HCT116 (cell line): ENCODE data around the gene CCDC112. TPM values are rescaled to one million over a fixed set of nuclear protein-coding genes. Genes with fewer than 3 reads are reported as not detected.

Experiments used
- ATAC-seq: fragments of 200-7000 bp; cut with Tn5 transposase; 2 replicates; pipeline ENCODE4 v1.9.1; 2020; ENCODE audit warnings: mild to moderate bottlenecking, moderate library complexity
- BruUV-seq: library from RNA; stranded (reverse); fragments of 400-500 nt; replicated peaks from 2 replicates; lab custom pipeline; 2021; lab: Mats Ljungman, UMichigan
- CTCF ChIA-PET: fragments of 300-600 bp; sonication (Branson Sonifier 250); formaldehyde crosslinking; loops from one replicate; lab custom pipeline; 2021; ENCODE audit warnings: antibody characterized with exemption; lab: Charles Lee
- POLR2A ChIA-PET: fragments of 300-600, 350-600 bp; sonication (Branson Sonifier 250); formaldehyde crosslinking; loops from one replicate; lab custom pipeline; 2021; ENCODE audit warnings: antibody characterized with exemption; lab: Charles Lee
- RAD21 ChIA-PET, 2 experiments: fragments of 300-600 bp; sonication (Branson Sonifier 250); formaldehyde crosslinking; loops; one replicate each; lab custom pipeline; 2023; ENCODE audit warnings: low total read pairs in 2 of 2; ENCODE audit not compliant: uncharacterized antibody in 2 of 2, unreplicated experiment in 2 of 2, low non-redundant PET in 1 of 2; lab: Charles Lee
- DNase-seq: peaks from one replicate; pipeline ENCODE4 v3.0.0-alpha.2; 2010; ENCODE audit warnings: low read depth, low spot score
- H2AFZ ChIP-seq: fragments of 200-600 bp; shearing (Covaris generic), sonication (generic); 2 replicates; pipeline ENCODE4 v1.6.1; 2017; ENCODE audit warnings: low read depth, mixed run types, mixed read lengths, antibody characterized with exemption, low read length; ENCODE audit not compliant: poor library complexity, severe bottlenecking
- H3K27ac ChIP-seq: 2 replicates; pipeline ENCODE4 v1.5.1; 2012; ENCODE audit warnings: low read depth, low read length
- H3K27me3 ChIP-seq: fragments of 200-600 bp; sonication (generic); 2 replicates; pipeline ENCODE4 v1.6.1; 2016; ENCODE audit warnings: mixed run types, low read length, mixed read lengths; ENCODE audit not compliant: insufficient read depth
- H3K36me3 ChIP-seq, 2 experiments: fragments of 200-500 bp in 1 of 2; fragments of 200-600 bp in 1 of 2; sonication (Bioruptor generic) in 1 of 2; sonication (generic) in 1 of 2; 2 replicates each; pipeline versions ENCODE4 v1.5.1 to v1.6.1; 2014 to 2016; ENCODE audit warnings: low read length in 2 of 2, inconsistent platforms in 1 of 2, mixed read lengths in 1 of 2, mixed run types in 1 of 2; ENCODE audit not compliant: insufficient read depth in 2 of 2, control insufficient read depth in 1 of 2
- H3K4me1 ChIP-seq, 2 experiments: fragments of 200-600 bp in 1 of 2; sonication (generic) in 1 of 2; 2 replicates each; pipeline versions ENCODE4 v1.5.1 to v1.6.1; 2012 to 2017; ENCODE audit warnings: low read length in 2 of 2, inconsistent platforms in 1 of 2, mild to moderate bottlenecking in 1 of 2, mixed read lengths in 1 of 2, mixed run types in 1 of 2, moderate library complexity in 1 of 2; ENCODE audit not compliant: insufficient read depth in 2 of 2, control insufficient read depth in 1 of 2
- H3K4me2 ChIP-seq: fragments of 200-600 bp; sonication (generic); 2 replicates; pipeline ENCODE4 v1.6.1; 2017; ENCODE audit warnings: mixed run types, low read length, mixed read lengths
- H3K4me3 ChIP-seq, 2 experiments: fragments of 200-600 bp in 1 of 2; sonication (generic) in 1 of 2; replicated peaks in 1 of 2; 2 replicates each; pipeline ENCODE4 v1.5.1; 2011 to 2016; ENCODE audit warnings: low read length in 2 of 2, control low read depth in 1 of 2, low read depth in 1 of 2, mild to moderate bottlenecking in 1 of 2, mixed read lengths in 1 of 2, mixed run types in 1 of 2
- H3K79me2 ChIP-seq: fragments of 200-600 bp; sonication (generic); 2 replicates; pipeline ENCODE4 v1.6.1; 2017; ENCODE audit warnings: mild to moderate bottlenecking, mixed run types, low read length, moderate library complexity, mixed read lengths; ENCODE audit not compliant: insufficient read depth
- H3K9ac ChIP-seq: fragments of 200-600 bp; sonication (generic); 2 replicates; pipeline ENCODE4 v1.6.1; 2016; ENCODE audit warnings: low read length, mixed read lengths
- H3K9me2 ChIP-seq: fragments of 200-600 bp; sonication (generic), shearing (Covaris generic); 2 replicates; pipeline ENCODE4 v1.6.1; 2017; ENCODE audit warnings: mixed run types, mild to moderate bottlenecking, moderate library complexity; ENCODE audit not compliant: insufficient read depth
- H3K9me3 ChIP-seq, 2 experiments: fragments of 200-500 bp in 1 of 2; fragments of 200-600 bp in 1 of 2; sonication (Bioruptor generic) in 1 of 2; sonication (generic) in 1 of 2; 2 replicates each; pipeline ENCODE4 v1.6.1; 2014 to 2017; ENCODE audit warnings: low read length in 2 of 2, mixed read lengths in 2 of 2, inconsistent platforms in 1 of 2, low read depth in 1 of 2, mild to moderate bottlenecking in 1 of 2, mixed run types in 1 of 2, moderate library complexity in 1 of 2; ENCODE audit not compliant: control insufficient read depth in 1 of 2, insufficient read depth in 1 of 2
- H4K20me1 ChIP-seq: fragments of 200-600 bp; sonication (generic), shearing (Covaris generic); 2 replicates; pipeline ENCODE4 v1.6.1; 2017; ENCODE audit warnings: mixed run types, mild to moderate bottlenecking, moderate library complexity; ENCODE audit not compliant: insufficient read depth
- ATF3 ChIP-seq: IDR thresholded peaks from 2 replicates; pipeline ENCODE4 v1.6.1; 2012
- CBX3 ChIP-seq: IDR thresholded peaks from 2 replicates; pipeline ENCODE4 v1.6.1; 2012; ENCODE audit warnings: low read depth
- CEBPB ChIP-seq: IDR thresholded peaks from 2 replicates; pipeline ENCODE4 v1.6.1; 2012; ENCODE audit warnings: low read depth
- CTCF ChIP-seq, 3 experiments: fragments of 200-600 bp in 1 of 3; sonication (generic) in 1 of 3; IDR thresholded peaks in 2 of 3; conservative IDR thresholded peaks in 1 of 3; 2 replicates each; pipeline ENCODE4 v1.5.1; 2012 to 2017; ENCODE audit warnings: low read depth in 2 of 3, low read length in 2 of 3, antibody characterized with exemption in 1 of 3, borderline replicate concordance in 1 of 3, control low read depth in 1 of 3, mild to moderate bottlenecking in 1 of 3, mixed read lengths in 1 of 3, mixed run types in 1 of 3, moderate library complexity in 1 of 3; ENCODE audit not compliant: insufficient read depth in 1 of 3
- ELF1 ChIP-seq: IDR thresholded peaks from 2 replicates; pipeline ENCODE4 v1.6.1; 2012; ENCODE audit warnings: low read depth, borderline replicate concordance
- EZH2 ChIP-seq: fragments of 200-600 bp; sonication (generic); IDR thresholded peaks from 2 replicates; pipeline ENCODE4 v1.6.1; 2017; ENCODE audit warnings: antibody characterized with exemption, mixed run types
- EZH2phosphoT487 ChIP-seq: fragments of 200-600 bp; IDR thresholded peaks from 2 replicates; pipeline ENCODE4 v1.6.1; 2018; ENCODE audit warnings: antibody characterized with exemption, borderline replicate concordance
- FOSL1 ChIP-seq: IDR thresholded peaks from 2 replicates; pipeline ENCODE4 v1.6.1; 2012; ENCODE audit warnings: low read depth
- JUND ChIP-seq: IDR thresholded peaks from 2 replicates; pipeline ENCODE4 v1.6.1; 2012
- POLR2A ChIP-seq: IDR thresholded peaks from 2 replicates; pipeline ENCODE4 v1.7.0; 2011; ENCODE audit warnings: borderline replicate concordance; ENCODE audit not compliant: insufficient read depth, insufficient read length; ENCODE audit errors: extremely low read depth
- RAD21 ChIP-seq: IDR thresholded peaks from 2 replicates; pipeline ENCODE4 v1.6.1; 2012; ENCODE audit warnings: low read depth, mild to moderate bottlenecking
- SIN3A ChIP-seq: IDR thresholded peaks from 2 replicates; pipeline ENCODE4 v1.6.1; 2012; ENCODE audit warnings: low read depth
- SRF ChIP-seq: IDR thresholded peaks from 2 replicates; pipeline ENCODE4 v1.6.1; 2012; ENCODE audit warnings: low read depth
- TCF7L2 ChIP-seq: IDR thresholded peaks from 2 replicates; pipeline ENCODE4 v1.7.0; 2011; ENCODE audit warnings: borderline replicate concordance, inconsistent platforms; ENCODE audit not compliant: insufficient read depth, insufficient read length; ENCODE audit errors: extremely low read depth
- ZBTB33 ChIP-seq: IDR thresholded peaks from 2 replicates; pipeline ENCODE4 v1.6.1; 2011; ENCODE audit warnings: mild to moderate bottlenecking, low read length, moderate library complexity; ENCODE audit not compliant: insufficient replicate concordance; ENCODE audit errors: extremely low read depth
- ZFX ChIP-seq: fragments of 450-650 bp; IDR thresholded peaks from 2 replicates; pipeline ENCODE4 v1.6.1; 2017
- ZNF274 ChIP-seq: fragments of 200-500 bp; sonication (Bioruptor generic); IDR thresholded peaks from 2 replicates; pipeline ENCODE4 v1.6.1; 2014; ENCODE audit warnings: mild to moderate bottlenecking, low read depth, low read length, inconsistent platforms
- intact Hi-C: fragments of 100-400 bp; cut with micrococcal nuclease; formaldehyde crosslinking; loops from 2 replicates; pipeline ENCODE4 v1.10.0; 2022
- total RNA-seq: library from RNA; stranded (reverse); gene quantifications from one replicate; pipeline ENCODE4 v1.2.1, GENCODE V29; 2021; ENCODE audit not compliant: unreplicated experiment
- TF ChIP-seq, protein P1 (sequence below): IDR thresholded peaks from 2 replicates; pipeline ENCODE4 v1.6.1; 2012
- TF ChIP-seq, protein P2 (sequence below): IDR thresholded peaks from 2 replicates; pipeline ENCODE4 v1.6.1; 2012; ENCODE audit warnings: low read depth

Gene CCDC112
- total RNA-seq, 1 experiment from 2014 or later: 13.7 TPM

GRCh38 chr5:115336201-115336720 lies 39.8 kb upstream of the CCDC112 start (continued):
- no peak for TF ChIP-seq ZFX
- no peak for TF ChIP-seq POLR2A
- no peak for TF ChIP-seq ATF3
- no peak for TF ChIP-seq ELF1
- TF ChIP-seq RAD21: no peak
- TF ChIP-seq SIN3A: no peak
- TF ChIP-seq EZH2: no peak
- TF ChIP-seq, protein P1, sequence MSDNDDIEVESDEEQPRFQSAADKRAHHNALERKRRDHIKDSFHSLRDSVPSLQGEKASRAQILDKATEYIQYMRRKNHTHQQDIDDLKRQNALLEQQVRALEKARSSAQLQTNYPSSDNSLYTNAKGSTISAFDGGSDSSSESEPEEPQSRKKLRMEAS: no peak

GRCh38 chr5:115335301-115335700 lies 38.8 kb upstream of the CCDC112 start:
- no peak for TF ChIP-seq ZBTB33
- TF ChIP-seq SRF: no peak
- no peak for TF ChIP-seq EZH2phosphoT487
- no peak for TF ChIP-seq RAD21
- TF ChIP-seq TCF7L2: no peak
- TF ChIP-seq ELF1: no peak
- TF ChIP-seq JUND: no peak
- no peak for TF ChIP-seq CTCF (IDR thresholded peaks at IDR 0.05 in 2 of 3, conservative IDR thresholded peaks at IDR 0.05 in 1 of 3; ENCODE audit: borderline replicate concordance in 1 of 3, insufficient read depth in 1 of 3, low read depth in 2 of 3, low read length in 2 of 3)
- no peak for TF ChIP-seq FOSL1
- no peak for TF ChIP-seq ZNF274
- no peak for TF ChIP-seq CEBPB
- TF ChIP-seq, protein P2, sequence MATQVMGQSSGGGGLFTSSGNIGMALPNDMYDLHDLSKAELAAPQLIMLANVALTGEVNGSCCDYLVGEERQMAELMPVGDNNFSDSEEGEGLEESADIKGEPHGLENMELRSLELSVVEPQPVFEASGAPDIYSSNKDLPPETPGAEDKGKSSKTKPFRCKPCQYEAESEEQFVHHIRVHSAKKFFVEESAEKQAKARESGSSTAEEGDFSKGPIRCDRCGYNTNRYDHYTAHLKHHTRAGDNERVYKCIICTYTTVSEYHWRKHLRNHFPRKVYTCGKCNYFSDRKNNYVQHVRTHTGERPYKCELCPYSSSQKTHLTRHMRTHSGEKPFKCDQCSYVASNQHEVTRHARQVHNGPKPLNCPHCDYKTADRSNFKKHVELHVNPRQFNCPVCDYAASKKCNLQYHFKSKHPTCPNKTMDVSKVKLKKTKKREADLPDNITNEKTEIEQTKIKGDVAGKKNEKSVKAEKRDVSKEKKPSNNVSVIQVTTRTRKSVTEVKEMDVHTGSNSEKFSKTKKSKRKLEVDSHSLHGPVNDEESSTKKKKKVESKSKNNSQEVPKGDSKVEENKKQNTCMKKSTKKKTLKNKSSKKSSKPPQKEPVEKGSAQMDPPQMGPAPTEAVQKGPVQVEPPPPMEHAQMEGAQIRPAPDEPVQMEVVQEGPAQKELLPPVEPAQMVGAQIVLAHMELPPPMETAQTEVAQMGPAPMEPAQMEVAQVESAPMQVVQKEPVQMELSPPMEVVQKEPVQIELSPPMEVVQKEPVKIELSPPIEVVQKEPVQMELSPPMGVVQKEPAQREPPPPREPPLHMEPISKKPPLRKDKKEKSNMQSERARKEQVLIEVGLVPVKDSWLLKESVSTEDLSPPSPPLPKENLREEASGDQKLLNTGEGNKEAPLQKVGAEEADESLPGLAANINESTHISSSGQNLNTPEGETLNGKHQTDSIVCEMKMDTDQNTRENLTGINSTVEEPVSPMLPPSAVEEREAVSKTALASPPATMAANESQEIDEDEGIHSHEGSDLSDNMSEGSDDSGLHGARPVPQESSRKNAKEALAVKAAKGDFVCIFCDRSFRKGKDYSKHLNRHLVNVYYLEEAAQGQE: no peak
- TF ChIP-seq CBX3: no peak
- TF ChIP-seq, all 23 proteins: peak for 0
- no peaks in the 10 kb centered on the region for H3K9me3 ChIP-seq
- H3K36me3 ChIP-seq: no peaks in the 10 kb centered on the region
- intact Hi-C loops: no loop called here
- no peak overlapping the region for H3K9ac ChIP-seq
- ChIA-PET POLR2A (no interaction called here), RAD21 (no interaction called here), CTCF (no interaction called here)
- no peaks in the 10 kb centered on the region; a peak in 1 of 4 replicates for H3K4me1 ChIP-seq
- no TSS peak for BruUV-seq
- ATAC-seq (no peak), DNase-seq (no peak)
- no peak overlapping the region for H2AFZ ChIP-seq
- H4K20me1 ChIP-seq: no peaks in the 10 kb centered on the region
- H3K4me2 ChIP-seq: no peak overlapping the region
- H3K27me3 ChIP-seq: no peaks in the 10 kb centered on the region
- no peaks in the 10 kb centered on the region for H3K79me2 ChIP-seq
- H3K9me2 ChIP-seq: no peaks in the 10 kb centered on the region
- H3K27ac ChIP-seq: no peak overlapping the region
- no peak overlapping the region for H3K4me3 ChIP-seq
